Measurements from ENCODE around the gene IRS1.
"Not testable (repeated sequence)": the region's sequence is repeated elsewhere in the genome, so short reads cannot be mapped to it uniquely, and the experiment has no call there.

DNA sequence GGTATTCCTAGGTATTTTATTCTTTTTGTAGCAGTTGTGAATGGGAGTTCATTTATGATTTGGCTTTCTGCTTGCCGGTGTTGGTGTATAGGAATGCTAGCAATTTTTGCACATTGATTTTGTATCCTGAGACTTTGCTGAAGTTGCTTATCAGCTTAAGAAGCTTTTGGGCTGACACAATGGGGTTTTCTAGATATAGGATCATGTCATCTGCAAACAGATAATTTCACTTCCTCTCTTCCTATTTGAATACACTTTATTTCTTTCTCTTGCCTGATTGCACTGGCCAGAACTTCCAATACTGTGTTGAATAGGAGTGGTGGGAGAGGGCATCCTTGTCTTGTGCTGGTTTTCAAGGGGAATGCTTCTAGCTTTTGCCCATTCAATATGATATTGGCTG is 43.4 kb upstream of the IRS1 start:
- TF ChIP-seq, protein P1, sequence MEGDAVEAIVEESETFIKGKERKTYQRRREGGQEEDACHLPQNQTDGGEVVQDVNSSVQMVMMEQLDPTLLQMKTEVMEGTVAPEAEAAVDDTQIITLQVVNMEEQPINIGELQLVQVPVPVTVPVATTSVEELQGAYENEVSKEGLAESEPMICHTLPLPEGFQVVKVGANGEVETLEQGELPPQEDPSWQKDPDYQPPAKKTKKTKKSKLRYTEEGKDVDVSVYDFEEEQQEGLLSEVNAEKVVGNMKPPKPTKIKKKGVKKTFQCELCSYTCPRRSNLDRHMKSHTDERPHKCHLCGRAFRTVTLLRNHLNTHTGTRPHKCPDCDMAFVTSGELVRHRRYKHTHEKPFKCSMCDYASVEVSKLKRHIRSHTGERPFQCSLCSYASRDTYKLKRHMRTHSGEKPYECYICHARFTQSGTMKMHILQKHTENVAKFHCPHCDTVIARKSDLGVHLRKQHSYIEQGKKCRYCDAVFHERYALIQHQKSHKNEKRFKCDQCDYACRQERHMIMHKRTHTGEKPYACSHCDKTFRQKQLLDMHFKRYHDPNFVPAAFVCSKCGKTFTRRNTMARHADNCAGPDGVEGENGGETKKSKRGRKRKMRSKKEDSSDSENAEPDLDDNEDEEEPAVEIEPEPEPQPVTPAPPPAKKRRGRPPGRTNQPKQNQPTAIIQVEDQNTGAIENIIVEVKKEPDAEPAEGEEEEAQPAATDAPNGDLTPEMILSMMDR (conservative IDR thresholded peaks at IDR 0.05 in 1 of 2, IDR thresholded peaks at IDR 0.05 in 1 of 2; ENCODE audit: extremely low read depth in 1 of 2, insufficient read depth in 1 of 2, low read depth in 1 of 2, low read length in 2 of 2): not testable (repeated sequence)
- not testable (repeated sequence) for TF ChIP-seq EZH2 (IDR thresholded peaks at IDR 0.05; ENCODE audit: borderline replicate concordance, low read length)
